Spinal cord (tissue), 10 donors: ENCODE results near the gene TMPRSS11B. TPM values are rescaled to one million over a fixed set of nuclear protein-coding genes. Genes with fewer than 3 reads are reported as not detected.
A peak's percentile ranks its signal among the peaks of the same experiment; 100 is the strongest.
"Not testable (repeated sequence)": the region's sequence is repeated elsewhere in the genome, so short reads cannot be mapped to it uniquely, and the experiment has no call there.

Source experiments
- DNase-seq, 6 donors: peaks; one replicate each; pipeline versions ENCODE4 v3.0.0 to v3.0.0-alpha.2; 2013 to 2015; ENCODE audit warnings: low spot score in 6 of 6, low read depth in 4 of 6
- H3K27ac ChIP-seq: one replicate; pipeline ENCODE4 v1.5.1; 2013; ENCODE audit warnings: low read depth, low read length, control low read depth
- H3K27me3 ChIP-seq: one replicate; pipeline ENCODE4 v1.6.1; 2013; ENCODE audit warnings: low read length; ENCODE audit not compliant: control insufficient read depth, insufficient read depth
- H3K36me3 ChIP-seq: one replicate; pipeline ENCODE4 v1.6.1; 2013; ENCODE audit warnings: low read length; ENCODE audit not compliant: control insufficient read depth, insufficient read depth
- H3K4me1 ChIP-seq: one replicate; pipeline ENCODE4 v1.6.1; 2013; ENCODE audit warnings: low read length; ENCODE audit not compliant: control insufficient read depth, insufficient read depth
- H3K4me3 ChIP-seq: one replicate; pipeline ENCODE4 v1.5.1; 2013; ENCODE audit warnings: low read depth, low read length, control low read depth
- H3K9me3 ChIP-seq: one replicate; pipeline ENCODE4 v1.6.1; 2013; ENCODE audit warnings: low read length; ENCODE audit not compliant: control insufficient read depth, insufficient read depth
- WGBS: methylation state at CpG from one replicate; pipeline ENCODE4 v1.1.5; 2013; ENCODE audit warnings: missing lambda C conversion rate; ENCODE audit not compliant: insufficient coverage; 5-methylcytosine and 5-hydroxymethylcytosine counted together
- long read RNA-seq, 4 donors: transcript quantifications; one replicate each; lab custom pipeline, GENCODE V29; 2026
- polyA plus RNA-seq, 2 donors: library from polyadenylated mRNA; unstranded; fragments of 120-200 nt; gene quantifications; one replicate each; pipeline ENCODE4 v1.2.1, GENCODE V29; 2013; ENCODE audit not compliant: insufficient read length in 2 of 2
- total RNA-seq, 2 donors: library from RNA; depleted of rRNA in 1 of 2; stranded (reverse); fragments of 120-200 nt in 1 of 2; fragments of >200 nt in 1 of 2; gene quantifications; one replicate each; pipeline versions ENCODE4 v1.2.3 to v1.2.4, GENCODE V29; 2013 to 2014
- donor health status: healthy.

TMPRSS11B gene, protein sequence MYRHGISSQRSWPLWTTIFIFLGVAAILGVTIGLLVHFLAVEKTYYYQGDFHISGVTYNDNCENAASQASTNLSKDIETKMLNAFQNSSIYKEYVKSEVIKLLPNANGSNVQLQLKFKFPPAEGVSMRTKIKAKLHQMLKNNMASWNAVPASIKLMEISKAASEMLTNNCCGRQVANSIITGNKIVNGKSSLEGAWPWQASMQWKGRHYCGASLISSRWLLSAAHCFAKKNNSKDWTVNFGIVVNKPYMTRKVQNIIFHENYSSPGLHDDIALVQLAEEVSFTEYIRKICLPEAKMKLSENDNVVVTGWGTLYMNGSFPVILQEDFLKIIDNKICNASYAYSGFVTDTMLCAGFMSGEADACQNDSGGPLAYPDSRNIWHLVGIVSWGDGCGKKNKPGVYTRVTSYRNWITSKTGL
- not detected for total RNA-seq
- polyA plus RNA-seq, result under 1 TPM in 1 of 2 donors, not detected in 1; 0.06 TPM
- long read RNA-seq, donor 1, result 0 reads
- long read RNA-seq, donor 2, result 0 reads
- long read RNA-seq, donor 3, result 0 reads
- long read RNA-seq, donor 4, result 0 reads

DNA sequence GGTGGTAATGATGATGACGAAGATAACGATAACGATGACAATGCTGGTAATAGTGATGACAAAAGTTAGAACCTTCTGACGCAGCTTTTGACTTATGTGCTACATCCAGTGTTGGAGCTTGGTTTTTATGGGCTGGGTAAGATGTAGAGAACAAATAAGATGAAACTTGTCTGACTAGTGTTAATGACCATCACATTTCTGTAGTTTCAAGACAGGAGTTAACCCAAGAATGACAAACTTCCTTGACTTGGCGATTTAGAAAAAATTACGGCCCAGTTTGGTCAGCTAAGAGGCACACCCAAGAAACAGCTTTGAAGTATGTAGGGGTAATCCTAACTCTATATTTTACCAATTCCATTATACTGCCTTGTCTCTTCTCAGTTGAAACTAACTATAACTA, at the start of gene TMPRSS11B:
Gene TMPRSS11B (minus strand): TSS at position 101 of the 400 bp plus-strand sequence. CDS start 136 bp downstream, outside the sequence.
- no peak for DNase-seq
- Histone ChIP-seq H3K27ac (no peak within 1 kb of the TSS), H3K36me3 (no peaks in the 10 kb centered on the region), H3K27me3 (no peaks in the 10 kb centered on the region), H3K4me3 (no peak within 1 kb of the TSS), H3K9me3 (no peaks in the 10 kb centered on the region), H3K4me1 (no peaks in the 10 kb centered on the region)
- WGBS, result 93% methylated on average over 3 of the region's 6 CpGs

DNA sequence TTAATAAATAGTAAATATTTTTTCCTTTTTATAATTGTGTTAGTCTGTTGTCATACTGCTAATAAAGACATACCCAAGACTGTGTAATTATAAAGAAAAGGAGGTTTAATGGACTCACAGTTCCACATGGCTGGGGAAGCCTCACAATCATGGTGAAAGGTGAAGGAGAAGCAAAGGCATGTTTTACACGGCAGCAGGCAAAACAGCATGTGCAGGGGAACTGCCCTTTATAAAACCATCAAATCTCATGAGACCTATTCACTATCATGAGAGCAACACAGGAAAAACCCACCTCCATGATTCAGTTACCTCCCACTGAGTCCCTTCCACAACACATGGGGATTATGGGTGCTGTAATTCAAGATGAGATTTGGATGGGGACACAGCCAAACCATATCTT, 45.8 kb upstream of the TMPRSS11B start:
- no peaks in the 10 kb centered on the region for H3K9me3 ChIP-seq
- H3K27me3 ChIP-seq, result no peaks in the 10 kb centered on the region
- no peak for DNase-seq
- H3K27ac ChIP-seq, result no peak overlapping the region
- H3K4me3 ChIP-seq, result no peak overlapping the region
- H3K36me3 ChIP-seq, result no peaks in the 10 kb centered on the region
- no peaks in the 10 kb centered on the region for H3K4me1 ChIP-seq
- no CpG with 5 or more reads among the region's 1 CpG for WGBS

DNA sequence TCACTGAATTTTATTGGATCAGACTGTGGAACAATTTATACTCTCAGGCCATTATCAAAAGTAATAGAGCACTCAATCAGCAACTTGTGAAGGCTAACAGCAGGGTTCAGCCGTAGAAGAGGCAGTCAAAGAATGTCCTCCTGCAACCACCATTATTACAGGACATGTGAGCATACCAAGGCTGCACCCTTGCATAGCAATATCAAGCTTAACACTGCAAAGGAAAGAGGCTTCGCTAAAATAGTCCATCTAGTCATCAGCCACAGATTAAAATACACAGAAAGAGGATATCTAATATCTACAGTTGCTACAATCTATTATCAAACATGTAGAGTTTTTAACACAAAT, 42.9 kb upstream of the TMPRSS11B start:
- Histone ChIP-seq H3K4me1 (no peaks in the 10 kb centered on the region), H3K27me3 (no peaks in the 10 kb centered on the region), H3K27ac (no peak overlapping the region), H3K9me3 (no peaks in the 10 kb centered on the region), H3K4me3 (no peak overlapping the region), H3K36me3 (no peaks in the 10 kb centered on the region)
- WGBS, result 0% methylated on average over 1 of the region's 2 CpGs
- peak in 1 of 6 donors; percentile 69 for DNase-seq

DNA sequence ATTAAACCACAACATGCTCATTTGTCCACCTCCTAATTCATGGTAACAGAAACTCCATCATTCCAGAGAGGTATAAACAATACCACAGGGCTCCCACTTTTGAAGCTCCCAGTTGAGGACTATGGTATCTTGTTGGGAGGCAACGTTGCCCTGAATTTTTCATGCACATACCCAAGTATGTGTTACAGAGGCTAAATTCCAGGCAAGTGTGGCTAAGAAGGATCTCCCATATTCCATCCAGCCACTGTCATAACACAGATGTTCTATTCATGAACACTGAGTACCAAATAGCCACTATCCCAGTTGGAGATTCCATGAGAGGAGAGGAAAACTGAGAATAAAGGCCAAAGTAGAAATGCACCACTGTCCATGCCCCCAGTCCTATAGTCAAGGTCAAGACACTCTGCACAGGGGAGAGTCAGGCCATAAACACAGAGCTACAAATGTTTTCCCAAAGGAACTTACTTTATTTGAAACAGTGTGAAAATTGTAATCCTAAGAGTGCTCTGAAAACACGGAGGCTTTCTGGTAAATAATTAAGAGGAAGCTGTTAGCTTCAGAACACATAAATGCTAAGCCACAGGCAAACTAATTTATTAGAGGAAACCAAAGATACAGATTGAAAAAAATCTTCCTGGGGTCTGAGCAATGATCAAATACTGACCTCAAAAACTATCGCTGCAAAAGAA, 42.4 kb upstream of the TMPRSS11B start:
- Histone ChIP-seq H3K9me3 (no peaks in the 10 kb centered on the region), H3K36me3 (no peaks in the 10 kb centered on the region), H3K4me1 (no peaks in the 10 kb centered on the region), H3K27me3 (no peaks in the 10 kb centered on the region), H3K27ac (no peak overlapping the region), H3K4me3 (no peak overlapping the region)
- 40% methylated on average over 1 of the region's 3 CpGs for WGBS
- DNase-seq, result no peak

DNA sequence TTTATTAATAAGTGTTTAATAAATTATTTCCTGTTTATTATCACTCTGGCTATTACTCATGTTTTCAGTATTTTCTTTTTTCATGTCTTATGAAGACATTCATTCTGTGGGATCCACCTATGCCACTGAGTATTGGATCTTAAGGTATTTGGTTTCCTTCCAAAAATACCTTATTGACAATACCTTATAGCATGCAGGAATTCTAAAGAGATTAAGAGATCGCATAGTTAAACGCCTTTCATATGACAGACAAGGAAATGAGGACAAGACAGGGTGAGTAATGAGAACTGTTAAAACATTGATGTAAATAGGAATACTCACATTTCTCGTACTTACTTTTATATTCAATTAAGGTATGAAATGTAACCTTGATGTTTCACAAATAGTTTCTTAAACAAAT, 38.2 kb upstream of the TMPRSS11B start:
- H3K4me1 ChIP-seq, result no peaks in the 10 kb centered on the region
- H3K27me3 ChIP-seq, result no peaks in the 10 kb centered on the region
- H3K9me3 ChIP-seq, result no peaks in the 10 kb centered on the region
- H3K36me3 ChIP-seq, result no peaks in the 10 kb centered on the region
- H3K4me3 ChIP-seq, result no peak overlapping the region
- DNase-seq, result no peak
- H3K27ac ChIP-seq, result no peak overlapping the region
- no CpG with 5 or more reads among the region's 3 CpGs for WGBS

DNA sequence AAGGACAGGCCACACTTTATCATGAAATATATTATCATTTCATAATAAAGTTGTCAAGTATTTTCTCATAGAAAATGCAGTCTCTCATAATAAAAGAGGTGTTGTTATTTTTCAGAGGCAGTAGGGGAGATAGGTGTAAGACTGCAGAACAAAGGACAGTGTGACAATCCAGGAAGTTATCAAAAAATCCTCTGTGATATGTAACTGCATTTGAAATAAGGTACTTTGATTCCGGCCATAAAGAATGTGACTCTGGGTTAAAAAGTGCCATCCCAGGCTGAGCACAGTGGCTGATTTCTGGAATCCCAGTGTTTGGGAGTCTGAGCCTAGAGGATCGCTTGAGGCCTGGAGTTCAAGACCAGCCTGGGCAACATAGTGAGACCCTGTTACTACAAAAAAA, 37.6 kb upstream of the TMPRSS11B start:
- Histone ChIP-seq H3K4me3 (no peak overlapping the region), H3K27me3 (no peaks in the 10 kb centered on the region), H3K4me1 (no peaks in the 10 kb centered on the region), H3K27ac (no peak overlapping the region), H3K36me3 (no peaks in the 10 kb centered on the region), H3K9me3 (no peaks in the 10 kb centered on the region)
- no peak for DNase-seq
- 90% methylated on average over 2 of the region's 2 CpGs for WGBS

DNA sequence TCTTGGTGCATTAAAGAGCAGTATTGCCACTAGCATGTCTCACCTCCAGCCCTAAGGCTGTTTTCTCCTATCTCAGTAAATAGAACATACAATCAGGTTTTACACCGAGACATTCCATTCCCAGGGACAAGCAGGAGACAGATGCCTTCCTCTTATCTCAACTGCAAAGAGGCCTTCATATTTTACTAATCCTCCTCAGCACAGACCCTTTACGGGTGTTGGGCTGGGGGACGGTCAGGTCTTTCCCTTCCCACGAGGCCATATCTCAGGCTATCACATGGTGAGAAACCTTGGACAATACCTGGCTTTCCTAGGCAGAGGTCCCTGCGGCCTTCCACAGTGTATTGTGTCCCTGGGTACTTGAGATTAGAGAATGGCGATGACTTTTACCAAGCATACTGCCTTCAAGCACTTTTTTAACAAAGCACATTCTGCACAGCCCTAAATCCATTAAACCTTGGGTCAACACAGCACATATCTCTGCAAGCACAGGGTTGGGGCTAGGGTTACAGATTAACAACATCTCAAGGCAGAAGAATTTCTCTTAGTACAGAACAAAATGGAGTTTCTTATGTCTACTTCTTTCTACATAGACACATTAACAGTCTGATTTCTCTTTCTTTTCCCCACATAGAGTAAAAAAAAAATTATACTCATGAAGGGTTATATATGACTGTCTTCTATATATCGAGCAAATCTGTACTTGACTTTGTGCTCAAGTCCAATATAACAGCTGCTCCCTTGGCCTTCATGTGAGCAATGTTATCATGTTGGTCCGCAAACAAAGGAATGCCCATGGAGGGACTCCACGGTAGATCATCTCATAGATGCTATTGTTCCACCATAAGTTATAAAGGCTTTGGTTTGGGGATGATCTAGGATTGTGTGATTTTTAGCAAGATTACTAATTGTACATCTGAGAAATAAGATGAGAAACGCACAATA, 36.6 kb upstream of the TMPRSS11B start:
- not testable (repeated sequence) for DNase-seq, H3K27ac ChIP-seq
- WGBS, result 88% methylated on average over 2 of the region's 10 CpGs

DNA sequence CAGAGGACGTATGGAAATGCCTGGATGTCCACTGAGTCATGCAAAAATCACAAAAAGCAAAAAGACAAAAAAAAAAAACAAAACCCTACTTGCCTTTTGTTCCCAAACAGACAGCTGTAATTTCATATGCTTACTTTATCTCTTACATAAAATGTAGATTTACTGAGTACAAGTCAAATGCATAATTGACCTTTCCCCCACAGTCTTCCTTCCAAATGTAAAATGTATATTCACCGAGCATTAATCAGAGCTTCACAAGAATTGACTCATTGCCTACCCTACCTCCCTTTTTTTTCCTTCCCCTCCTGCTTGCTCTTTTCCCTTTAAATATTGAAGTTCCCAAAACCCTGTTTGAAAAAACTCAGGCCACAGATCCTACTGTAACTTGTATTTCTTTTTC, 32.5 kb upstream of the TMPRSS11B start:
- Histone ChIP-seq H3K27me3 (no peaks in the 10 kb centered on the region), H3K9me3 (no peaks in the 10 kb centered on the region), H3K4me3 (no peak overlapping the region), H3K36me3 (no peaks in the 10 kb centered on the region), H3K4me1 (no peaks in the 10 kb centered on the region), H3K27ac (no peak overlapping the region)
- no peak for DNase-seq
- 88% methylated on average over 1 of the region's 2 CpGs for WGBS

More for the DNA sequence above, 36.6 kb upstream of the TMPRSS11B start:
- not testable (repeated sequence) for H3K9me3 ChIP-seq, H3K27me3 ChIP-seq, H3K36me3 ChIP-seq, H3K4me3 ChIP-seq, H3K4me1 ChIP-seq

DNA sequence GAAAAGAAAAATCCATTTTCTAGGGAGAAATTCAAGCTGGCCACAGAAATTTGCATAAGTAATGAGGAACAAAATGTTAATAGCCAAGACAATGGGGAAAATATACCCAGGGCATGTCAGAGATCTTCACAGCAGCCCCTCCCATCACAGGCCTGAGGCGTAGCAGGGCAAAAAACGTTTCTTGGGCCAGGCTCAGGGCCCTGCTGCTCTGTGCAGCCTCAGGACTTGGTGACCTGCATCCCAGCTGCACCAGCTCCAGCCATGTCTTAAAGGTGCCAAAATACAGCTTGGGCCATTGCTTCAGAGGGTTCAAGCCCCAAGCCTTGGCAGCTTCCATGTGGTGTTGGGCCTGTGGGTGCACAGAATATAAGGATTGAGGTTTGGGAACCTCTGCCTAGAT, 32.1 kb upstream of the TMPRSS11B start:
- H3K4me3 ChIP-seq, result no peak overlapping the region
- no peaks in the 10 kb centered on the region for H3K27me3 ChIP-seq
- 53% methylated on average over 2 of the region's 2 CpGs for WGBS
- H3K36me3 ChIP-seq, result no peaks in the 10 kb centered on the region
- DNase-seq, result no peak
- no peaks in the 10 kb centered on the region for H3K9me3 ChIP-seq
- no peaks in the 10 kb centered on the region for H3K4me1 ChIP-seq
- no peak overlapping the region for H3K27ac ChIP-seq
